Suprapubic skin (tissue), 4 donors: ENCODE results near the gene FBXO48. TPM values are rescaled to one million over a fixed set of nuclear protein-coding genes. Genes with fewer than 3 reads are reported as not detected.

Source experiments
- DNase-seq, 2 donors: peaks; one replicate each; pipeline ENCODE4 v3.0.0-alpha.2; 2019; ENCODE audit warnings: low spot score in 2 of 2
- H3K27ac ChIP-seq: fragments of 200-600 bp; sonication (generic); one replicate; pipeline ENCODE4 v1.5.1; 2019
- H3K27me3 ChIP-seq: fragments of 200-600 bp; sonication (generic); one replicate; pipeline ENCODE4 v1.5.1; 2019
- H3K36me3 ChIP-seq: fragments of 200-600 bp; sonication (generic); one replicate; pipeline ENCODE4 v1.5.1; 2019
- H3K4me1 ChIP-seq: fragments of 200-600 bp; sonication (generic); one replicate; pipeline ENCODE4 v1.5.1; 2019
- H3K4me3 ChIP-seq: fragments of 200-600 bp; sonication (generic); one replicate; pipeline ENCODE4 v1.5.1; 2019; ENCODE audit warnings: mild to moderate bottlenecking
- H3K9me3 ChIP-seq: fragments of 200-600 bp; sonication (generic); one replicate; pipeline ENCODE4 v1.5.1; 2019
- CTCF ChIP-seq, 2 donors: fragments of 200-600 bp in 1 of 2; fragments of 450-650 bp in 1 of 2; sonication (generic) in 1 of 2; IDR thresholded peaks; one replicate each; pipeline ENCODE4 v1.5.1; 2016 to 2019; ENCODE audit warnings: antibody characterized with exemption in 2 of 2, mild to moderate bottlenecking in 1 of 2, moderate library complexity in 1 of 2
- EP300 ChIP-seq: sonication (generic); formaldehyde crosslinking; IDR thresholded peaks from one replicate; pipeline ENCODE4 v1.6.1; 2017; ENCODE audit warnings: antibody characterized with exemption
- POLR2A ChIP-seq, 2 donors: fragments of 450-650 bp; IDR thresholded peaks; one replicate each; pipeline ENCODE4 v1.6.1; 2017; ENCODE audit warnings: antibody characterized with exemption in 2 of 2, mild to moderate bottlenecking in 2 of 2, moderate library complexity in 2 of 2
- POLR2AphosphoS5 ChIP-seq, 3 donors: sonication (generic); formaldehyde crosslinking; IDR thresholded peaks; one replicate each; pipeline ENCODE4 v1.6.1; 2017; ENCODE audit warnings: antibody characterized with exemption in 3 of 3
- WGBS: methylation state at CpG from one replicate; pipeline ENCODE4 v1.1.5; 2018; 5-methylcytosine and 5-hydroxymethylcytosine counted together
- total RNA-seq, 4 donors: library from RNA; depleted of rRNA; stranded (reverse); fragments of >200 nt; gene quantifications; one replicate each; pipeline ENCODE4 v1.1.0, GENCODE V29; 2016

Gene FBXO48
- total RNA-seq, 4 donors from 2014 or later = 1.1 to 2.7 (median 1.7) TPM

DNA sequence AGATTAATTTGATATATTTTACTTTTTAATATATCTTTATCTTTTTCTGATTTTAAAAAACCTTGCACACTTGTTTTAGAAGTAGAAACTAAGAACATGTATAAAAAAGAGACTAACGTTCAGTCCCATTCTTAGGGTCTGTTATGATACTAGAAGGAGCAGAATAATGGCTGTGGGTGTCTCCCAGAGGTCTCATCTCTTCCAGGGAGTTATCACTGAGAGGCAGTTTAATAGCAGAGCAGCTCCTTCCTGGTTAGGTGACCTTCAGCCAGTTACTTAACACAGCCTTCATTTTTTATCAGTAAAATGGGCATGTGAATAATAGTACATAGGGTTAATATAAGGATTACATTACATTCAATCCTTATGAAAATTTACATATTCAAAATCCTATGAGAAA, 40.6 kb downstream of the FBXO48 start:
- no peak for DNase-seq
- no peak overlapping the region for H3K27ac ChIP-seq
- H3K4me3 ChIP-seq = no peak overlapping the region
- no peaks in the 10 kb centered on the region for H3K4me1 ChIP-seq
- no peak for TF ChIP-seq POLR2A (IDR thresholded peaks at IDR 0.05)
- no peak for TF ChIP-seq POLR2AphosphoS5 (IDR thresholded peaks at IDR 0.05)
- no peak for TF ChIP-seq EP300
- TF ChIP-seq CTCF (IDR thresholded peaks at IDR 0.05) = no peak
- H3K36me3 ChIP-seq = no peaks in the 10 kb centered on the region
- H3K27me3 ChIP-seq = no peaks in the 10 kb centered on the region
- 85% methylated on average over 1 of the region's 1 CpG for WGBS
- H3K9me3 ChIP-seq = no peaks in the 10 kb centered on the region

DNA sequence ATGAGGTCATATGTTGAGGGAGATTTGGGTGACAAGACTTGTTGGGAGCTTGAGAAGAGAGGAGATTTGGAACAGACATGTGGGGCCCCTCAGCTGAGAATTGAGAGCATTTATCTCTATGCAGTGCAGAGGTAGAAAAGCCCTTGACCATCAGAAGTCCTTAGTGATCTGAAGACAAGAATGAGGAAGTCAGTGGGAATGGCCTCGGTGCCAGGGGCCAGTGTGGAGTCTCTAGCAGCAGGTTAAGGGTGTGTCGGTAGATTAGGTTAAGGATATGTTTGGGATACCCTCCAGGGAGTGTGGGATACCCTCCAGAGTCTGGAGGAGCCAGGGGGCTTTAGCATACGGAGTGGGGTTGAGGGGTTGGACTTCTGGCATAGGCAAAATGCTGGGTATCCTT, 41.6 kb downstream of the FBXO48 start:
- Histone ChIP-seq H3K36me3 (no peaks in the 10 kb centered on the region), H3K27me3 (no peaks in the 10 kb centered on the region), H3K27ac (no peak overlapping the region), H3K4me1 (no peaks in the 10 kb centered on the region), H3K4me3 (no peak overlapping the region), H3K9me3 (no peaks in the 10 kb centered on the region)
- DNase-seq = no peak
- TF ChIP-seq CTCF (IDR thresholded peaks at IDR 0.05) = no peak
- TF ChIP-seq POLR2AphosphoS5 (IDR thresholded peaks at IDR 0.05) = no peak
- TF ChIP-seq POLR2A (IDR thresholded peaks at IDR 0.05) = no peak
- no peak for TF ChIP-seq EP300
- WGBS = 69% methylated on average over 3 of the region's 3 CpGs

- H3K9me3 ChIP-seq = no peaks in the 10 kb centered on the region
- WGBS = 78% methylated on average over 2 of the region's 2 CpGs
- H3K27me3 ChIP-seq = no peaks in the 10 kb centered on the region
- TF ChIP-seq POLR2A (IDR thresholded peaks at IDR 0.05) (no peak), EP300 (no peak), CTCF (IDR thresholded peaks at IDR 0.05) (no peak), POLR2AphosphoS5 (IDR thresholded peaks at IDR 0.05) (no peak)
- no peak overlapping the region for H3K27ac ChIP-seq
- H3K4me1 ChIP-seq = no peaks in the 10 kb centered on the region
- no peak for DNase-seq
- H3K4me3 ChIP-seq = no peak overlapping the region
- H3K36me3 ChIP-seq = no peaks in the 10 kb centered on the region
Measured at GRCh38 chr2:68423966-68424650, 43.0 kb downstream of the FBXO48 start.

GRCh38 chr2:68420254-68420910, 46.7 kb downstream of the FBXO48 start:
- Histone ChIP-seq H3K4me1 (no peaks in the 10 kb centered on the region), H3K9me3 (no peaks in the 10 kb centered on the region), H3K27ac (no peak overlapping the region), H3K27me3 (no peaks in the 10 kb centered on the region), H3K4me3 (no peak overlapping the region), H3K36me3 (no peaks in the 10 kb centered on the region)
- WGBS = 67% methylated on average over 3 of the region's 3 CpGs
- no peak for DNase-seq
- no peak for TF ChIP-seq CTCF (IDR thresholded peaks at IDR 0.05)
- TF ChIP-seq EP300 = no peak
- TF ChIP-seq POLR2AphosphoS5 (IDR thresholded peaks at IDR 0.05) = no peak
- no peak for TF ChIP-seq POLR2A (IDR thresholded peaks at IDR 0.05)

DNA sequence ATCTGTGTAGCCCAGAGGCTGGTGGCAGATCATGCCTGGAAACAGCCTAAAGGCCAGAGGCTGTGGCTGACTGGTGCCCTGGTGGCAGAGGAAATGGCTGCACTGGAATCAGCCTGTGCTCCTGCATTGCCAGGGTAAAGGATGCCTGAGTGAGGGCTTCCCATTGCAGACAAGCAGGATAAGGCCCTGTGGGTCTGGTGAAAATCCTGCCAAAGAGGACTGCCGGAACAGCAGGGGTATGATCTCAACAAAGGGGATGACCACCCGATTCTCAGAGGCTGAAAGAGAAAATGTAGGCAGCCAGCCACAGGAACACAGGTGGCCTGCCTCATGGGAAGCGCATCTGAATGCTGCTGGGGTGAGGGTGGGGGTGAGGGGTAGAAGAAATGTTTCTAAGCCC, 48.2 kb downstream of the FBXO48 start:
- Histone ChIP-seq H3K4me3 (no peak overlapping the region), H3K27me3 (no peaks in the 10 kb centered on the region), H3K9me3 (no peaks in the 10 kb centered on the region), H3K27ac (no peak overlapping the region), H3K4me1 (no peaks in the 10 kb centered on the region), H3K36me3 (no peaks in the 10 kb centered on the region)
- WGBS = 91% methylated on average over 3 of the region's 3 CpGs
- no peak for TF ChIP-seq POLR2AphosphoS5 (IDR thresholded peaks at IDR 0.05)
- TF ChIP-seq CTCF (IDR thresholded peaks at IDR 0.05) = no peak
- no peak for TF ChIP-seq EP300
- no peak for TF ChIP-seq POLR2A (IDR thresholded peaks at IDR 0.05)
- no peak for DNase-seq
